HS-27A (cell line): ENCODE results near the gene STRN3.
"Not testable (repeated sequence)": the region's sequence is repeated elsewhere in the genome, so short reads cannot be mapped to it uniquely, and the experiment has no call there.

Experiments
- DNase-seq: peaks from one replicate; pipeline ENCODE4 v3.0.0-alpha.2; 2012; ENCODE audit warnings: low read depth, missing footprints

Gene STRN3, protein sequence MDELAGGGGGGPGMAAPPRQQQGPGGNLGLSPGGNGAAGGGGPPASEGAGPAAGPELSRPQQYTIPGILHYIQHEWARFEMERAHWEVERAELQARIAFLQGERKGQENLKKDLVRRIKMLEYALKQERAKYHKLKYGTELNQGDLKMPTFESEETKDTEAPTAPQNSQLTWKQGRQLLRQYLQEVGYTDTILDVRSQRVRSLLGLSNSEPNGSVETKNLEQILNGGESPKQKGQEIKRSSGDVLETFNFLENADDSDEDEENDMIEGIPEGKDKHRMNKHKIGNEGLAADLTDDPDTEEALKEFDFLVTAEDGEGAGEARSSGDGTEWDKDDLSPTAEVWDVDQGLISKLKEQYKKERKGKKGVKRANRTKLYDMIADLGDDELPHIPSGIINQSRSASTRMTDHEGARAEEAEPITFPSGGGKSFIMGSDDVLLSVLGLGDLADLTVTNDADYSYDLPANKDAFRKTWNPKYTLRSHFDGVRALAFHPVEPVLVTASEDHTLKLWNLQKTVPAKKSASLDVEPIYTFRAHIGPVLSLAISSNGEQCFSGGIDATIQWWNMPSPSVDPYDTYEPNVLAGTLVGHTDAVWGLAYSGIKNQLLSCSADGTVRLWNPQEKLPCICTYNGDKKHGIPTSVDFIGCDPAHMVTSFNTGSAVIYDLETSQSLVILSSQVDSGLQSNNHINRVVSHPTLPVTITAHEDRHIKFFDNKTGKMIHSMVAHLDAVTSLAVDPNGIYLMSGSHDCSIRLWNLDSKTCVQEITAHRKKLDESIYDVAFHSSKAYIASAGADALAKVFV

GRCh38 chr14:31026077-31026449 is at the start of gene STRN3:
Gene STRN3 (minus strand): TSS chr14:31026379. CDS start chr14:31026185, 194 bp downstream.
- no peak for DNase-seq

GRCh38 chr14:31075144-31075543 is 49.0 kb upstream of the STRN3 start:
- no peak for DNase-seq

GRCh38 chr14:31071151-31071550 is 45.0 kb upstream of the STRN3 start:
- no peak for DNase-seq

DNA sequence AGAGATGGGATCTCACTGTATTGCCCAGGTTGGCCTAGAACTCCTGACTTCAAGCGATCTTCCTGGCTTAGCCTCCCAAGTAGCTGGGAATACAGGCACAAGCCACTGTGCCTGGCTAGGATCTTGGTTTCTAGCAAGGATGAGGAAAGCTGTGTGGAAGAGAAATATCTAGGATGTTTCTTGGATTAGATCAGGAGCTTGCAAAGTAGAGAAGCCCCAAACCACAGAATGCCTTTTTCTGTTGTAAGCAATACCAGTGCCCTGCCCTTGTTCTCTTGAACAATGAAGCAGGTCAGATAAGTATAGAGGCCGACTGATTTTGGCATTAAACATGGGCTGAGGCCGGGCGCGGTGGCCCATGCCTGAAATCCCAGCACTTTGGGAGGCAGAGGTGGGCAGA is 44.3 kb upstream of the STRN3 start:
- DNase-seq, result peak; percentile 81

- DNase-seq, result no peak
Observed at GRCh38 chr14:31069343-31069742, 43.2 kb upstream of the STRN3 start.

DNA sequence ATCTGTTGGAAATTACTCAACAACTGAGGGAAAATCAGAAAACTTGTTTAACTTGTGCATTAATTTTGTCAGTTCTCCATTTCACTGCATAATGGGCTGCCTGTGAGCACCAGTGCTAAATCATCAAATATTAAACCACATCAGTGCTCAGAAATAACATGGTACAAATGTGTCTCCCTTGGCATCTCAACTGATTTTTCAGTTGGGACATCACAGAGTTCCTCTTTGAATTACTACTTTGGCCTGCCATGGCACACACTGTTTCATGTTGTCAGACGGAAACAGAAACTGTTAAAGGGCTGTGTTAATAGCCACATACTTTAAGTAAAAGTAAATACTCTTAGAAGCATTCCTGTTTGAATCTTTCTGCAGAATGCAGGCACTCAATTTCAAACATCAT is 42.1 kb upstream of the STRN3 start:
- DNase-seq, result no peak

GRCh38 chr14:31062908-31063307 is 36.7 kb upstream of the STRN3 start:
- not testable (repeated sequence) for DNase-seq

GRCh38 chr14:31060253-31060875 is 34.2 kb upstream of the STRN3 start:
- DNase-seq, result no peak

GRCh38 chr14:31059152-31059924 is 33.2 kb upstream of the STRN3 start:
- DNase-seq, result no peak

DNA sequence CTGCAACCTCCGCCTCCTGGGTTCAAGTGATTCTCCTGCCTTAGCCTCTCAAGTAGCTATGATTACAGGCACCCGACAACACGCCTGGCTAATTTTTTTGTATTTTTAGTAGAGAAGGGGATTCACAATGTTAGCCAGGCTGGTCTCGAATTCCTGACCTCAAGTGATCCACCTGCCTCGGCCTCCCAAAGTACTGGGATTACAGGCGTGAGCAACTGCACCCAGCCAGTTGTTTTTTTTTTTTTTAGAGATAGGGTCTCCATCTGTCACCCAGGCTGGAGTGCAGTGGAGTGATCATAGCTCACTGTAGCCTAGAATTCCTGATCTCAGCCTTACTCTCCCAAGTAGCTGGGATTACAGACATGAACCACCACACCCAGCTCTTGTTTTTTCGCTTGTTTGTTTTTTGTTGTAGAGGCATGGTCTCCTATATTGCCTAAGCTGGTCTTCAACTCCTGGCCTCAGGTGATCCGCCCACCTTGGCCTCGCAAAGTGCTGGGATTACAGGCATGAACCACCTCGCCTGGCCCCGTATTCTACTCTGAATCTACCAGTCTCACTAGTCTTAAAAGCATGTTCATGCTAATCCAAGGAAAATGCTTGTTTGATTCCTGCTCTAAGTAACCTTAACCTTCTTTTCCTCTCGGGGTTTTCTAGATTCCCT is 31.7 kb upstream of the STRN3 start:
- no peak for DNase-seq

- no peak for DNase-seq
Observed at GRCh38 chr14:31057035-31057434, 30.9 kb upstream of the STRN3 start.

DNA sequence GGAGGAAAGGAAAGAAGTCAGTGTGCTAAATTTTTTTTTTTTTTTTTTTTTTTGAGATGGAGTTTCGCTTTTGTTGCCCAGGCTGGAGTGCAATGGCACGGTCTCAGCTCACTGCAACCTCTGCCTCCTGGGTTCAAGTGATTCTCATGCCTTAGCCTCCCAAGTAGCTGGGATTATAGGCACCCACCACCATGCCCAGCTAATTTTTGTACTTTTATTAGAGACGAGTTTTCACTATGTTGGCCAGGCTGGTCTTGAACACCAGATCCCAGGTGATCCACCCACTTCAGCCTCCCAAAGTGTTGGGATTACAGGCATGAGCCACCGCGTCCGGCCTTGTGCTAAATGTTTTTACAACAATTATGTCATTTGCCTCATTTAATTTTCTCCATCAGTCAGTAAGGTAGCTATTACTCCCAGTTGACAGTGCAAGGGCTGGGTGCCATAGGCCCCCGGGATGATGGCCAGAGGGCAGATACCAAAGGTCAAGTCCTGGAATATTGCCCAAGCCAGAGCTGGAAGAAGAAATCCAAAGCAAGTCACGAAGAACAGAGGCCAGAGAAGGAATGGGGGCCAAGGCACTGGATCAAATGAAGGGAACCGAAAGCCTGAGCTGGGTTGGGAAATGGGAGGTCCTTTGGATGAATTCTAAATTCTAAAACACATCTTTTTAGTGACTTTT is 26.9 kb upstream of the STRN3 start:
- DNase-seq, result not testable (repeated sequence)

DNA sequence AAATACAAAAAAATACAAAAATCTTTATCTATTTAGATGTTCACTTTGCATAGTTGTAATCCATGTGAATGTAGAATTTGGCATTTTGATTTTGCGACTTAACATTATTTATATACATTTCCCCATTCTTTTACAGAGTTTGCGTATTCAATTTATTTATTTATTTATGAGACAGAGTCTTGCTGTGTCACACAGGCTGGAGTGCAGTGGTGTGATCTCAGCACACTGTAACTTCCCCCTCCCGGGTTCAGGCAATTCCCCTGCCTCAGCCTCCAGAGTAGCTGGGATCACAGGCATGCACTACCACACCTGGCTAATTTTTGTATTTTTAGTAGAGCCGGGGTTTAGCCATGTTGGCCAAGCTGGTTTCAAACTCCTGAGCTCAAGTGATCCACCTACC is 25.3 kb upstream of the STRN3 start:
- no peak for DNase-seq

DNA sequence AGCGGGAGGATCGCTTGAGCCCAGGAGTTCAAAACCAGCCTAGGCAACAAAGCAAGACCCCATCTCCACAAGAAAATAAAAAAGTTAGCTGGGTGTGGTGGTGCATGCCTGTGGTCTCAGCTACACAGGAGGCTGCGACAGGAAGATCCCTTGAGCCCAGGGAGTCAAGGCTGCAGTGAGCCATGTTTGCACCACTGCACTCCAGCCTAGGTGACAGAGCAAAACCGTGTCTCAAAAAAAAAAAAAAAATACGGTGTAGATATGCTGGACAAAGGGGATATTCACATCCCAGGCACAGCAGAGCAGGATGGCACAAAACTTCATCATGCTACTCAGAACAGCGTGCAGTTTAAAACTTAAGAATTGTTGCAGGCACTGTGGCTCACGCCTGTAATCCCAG is 24.8 kb upstream of the STRN3 start:
- no peak for DNase-seq

DNA sequence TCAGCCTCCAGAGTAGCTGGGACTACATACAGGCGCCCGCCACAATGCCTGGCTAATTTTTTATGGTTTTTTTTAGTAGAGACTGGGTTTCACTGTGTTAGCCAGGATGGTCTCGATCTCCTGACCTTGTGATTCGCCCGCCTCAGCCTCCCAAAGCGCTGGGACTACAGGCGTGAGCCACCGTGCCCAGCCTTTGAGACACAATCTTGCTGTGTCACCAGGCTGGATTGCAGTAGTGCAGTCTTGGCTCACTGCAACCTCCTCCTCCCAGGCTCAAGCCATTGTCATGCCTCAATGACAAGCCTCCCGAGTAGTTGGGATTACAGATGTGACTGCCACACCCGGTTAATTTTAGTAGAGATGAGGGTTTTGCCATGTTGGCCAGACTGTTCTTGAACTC is 21.3 kb upstream of the STRN3 start:
- DNase-seq, result no peak

DNA sequence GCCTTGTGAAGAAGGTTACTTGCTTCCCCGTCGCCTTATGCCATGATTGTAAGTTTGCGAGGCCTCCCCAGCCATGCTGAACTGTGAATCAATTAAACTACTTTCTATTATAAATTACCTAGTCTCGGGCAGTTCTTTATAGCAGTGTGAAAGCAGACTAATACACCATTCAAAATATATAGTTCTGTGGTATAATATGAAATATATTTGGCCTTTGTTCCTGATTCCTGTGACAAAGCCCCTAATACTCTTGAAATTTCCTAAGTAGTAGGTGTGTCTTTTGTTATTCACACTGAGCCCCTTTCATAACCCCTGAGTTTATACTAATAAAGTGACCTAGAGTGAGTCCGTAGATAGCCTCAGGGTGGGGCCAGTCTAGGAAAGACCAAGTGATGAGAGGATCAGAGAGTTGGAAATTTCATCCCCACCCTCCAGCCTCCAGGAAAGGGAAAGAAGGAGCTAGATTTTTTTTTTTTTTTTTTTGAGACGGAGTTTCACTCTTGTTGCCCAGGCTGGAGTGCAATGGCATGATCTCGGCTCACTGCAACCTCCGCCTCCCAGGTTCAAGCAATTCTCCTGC is 19.4 kb upstream of the STRN3 start:
- DNase-seq, result no peak

- DNase-seq, result no peak
Observed at GRCh38 chr14:31043379-31043778, 17.2 kb upstream of the STRN3 start.

DNA sequence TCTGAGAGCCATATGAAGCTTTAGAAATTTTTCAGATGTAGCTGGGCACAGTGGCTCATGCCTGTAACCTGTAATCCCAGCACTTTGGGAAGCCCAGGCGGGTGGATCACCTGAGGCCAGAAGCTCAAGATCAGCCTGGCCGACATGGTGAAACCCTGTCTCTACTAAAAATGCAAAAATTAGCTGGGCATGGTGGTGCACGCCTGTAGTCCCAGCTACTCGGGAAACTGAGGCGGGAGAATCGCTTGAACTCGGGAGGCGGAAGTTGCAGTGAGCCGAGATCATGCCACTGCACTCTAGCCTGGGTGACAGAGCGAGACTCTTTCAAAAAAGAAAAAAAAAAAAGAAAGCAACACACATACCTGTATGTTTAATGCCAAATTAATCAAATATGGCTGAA is 16.7 kb upstream of the STRN3 start:
- DNase-seq, result not testable (repeated sequence)

DNA sequence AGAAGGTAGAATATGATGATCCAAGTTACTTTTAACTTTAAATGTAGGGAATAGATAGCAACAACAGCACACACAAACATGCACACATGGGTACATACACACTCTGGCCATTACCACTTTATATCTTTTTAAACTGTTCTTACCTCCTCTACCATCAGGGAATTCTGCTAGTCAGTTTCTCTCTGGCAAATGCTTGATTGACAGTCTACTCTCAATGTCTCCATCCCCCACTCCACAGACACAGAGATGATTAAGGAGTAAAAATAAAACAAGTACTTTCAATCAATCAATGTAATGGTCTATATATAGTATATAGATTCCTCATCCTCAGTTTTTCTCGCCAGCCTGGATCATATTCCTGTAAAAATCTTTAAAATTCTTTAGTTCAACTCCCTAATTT is 16.1 kb upstream of the STRN3 start:
- no peak for DNase-seq

DNA sequence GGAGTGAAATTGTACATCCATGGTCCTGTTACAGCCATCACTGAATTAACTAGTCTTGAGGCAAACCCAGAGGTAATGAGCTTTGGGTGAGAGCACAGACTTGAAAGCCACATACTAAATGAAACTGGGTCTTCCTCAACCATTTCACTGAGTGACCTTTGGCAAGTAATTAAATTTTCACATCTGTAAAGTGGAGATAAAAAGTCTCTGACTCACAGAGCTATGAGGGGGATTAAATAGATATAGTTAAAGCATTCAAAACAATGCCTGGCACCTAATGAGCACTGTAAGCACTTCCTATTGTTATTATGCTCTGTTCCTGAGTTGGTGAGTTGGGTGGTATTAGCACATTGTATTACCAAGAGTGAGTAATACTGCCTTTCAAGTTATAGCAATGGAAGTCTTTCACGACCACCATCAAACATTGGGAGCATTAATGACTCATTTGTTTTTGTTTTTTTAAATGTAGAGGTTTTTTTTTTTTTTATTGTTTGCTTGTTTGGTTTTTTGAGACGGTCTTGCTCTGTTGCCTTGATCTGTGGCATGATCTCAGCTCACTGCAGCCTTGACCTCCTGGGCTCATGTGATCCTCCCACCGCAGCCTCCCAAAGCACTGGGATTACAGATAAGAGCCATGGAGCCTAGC is 12.5 kb upstream of the STRN3 start:
- no peak for DNase-seq
